ENCODE measurements around the gene AIFM1. TPM values are rescaled to one million over a fixed set of nuclear protein-coding genes. Genes with fewer than 3 reads are reported as not detected.

AIFM1 gene
- polyA plus RNA-seq, 1 donor (not counting 4 experiments of a cell fraction or from before 2014, with no cell fraction given) = 52.5 TPM

GRCh38 chrX:130174045-130174704 is 8.5 kb upstream of the AIFM1 start:
- DNase-seq (ENCODE audit: low read depth, low spot score) (no peak), FAIRE-seq (no peak)
- H3K9me3 ChIP-seq (ENCODE audit: control insufficient read depth, low read depth, low read length) = no peaks in the 10 kb centered on the region
- dilution Hi-C loops (cut with MboI; ENCODE audit: extremely low pct_ligation_motif_present, low sequenced_read_pairs) = no loop called here
- no peak overlapping the region for H3K9ac ChIP-seq (ENCODE audit: control insufficient read depth, extremely low read depth, insufficient read depth, low read length)
- no peak overlapping the region for H3K27ac ChIP-seq (ENCODE audit: control insufficient read depth, insufficient read depth, low read length)
- H3K79me2 ChIP-seq (ENCODE audit: control insufficient read depth, insufficient read depth, low read length) = no peaks in the 10 kb centered on the region
- no peak overlapping the region for H3K4me2 ChIP-seq (ENCODE audit: control insufficient read depth, extremely low read depth, insufficient read depth, low read depth, low read length)
- H3K27me3 ChIP-seq (ENCODE audit: control insufficient read depth, extremely low read depth, insufficient read depth, low read length) = peaks cover 3% of the 10 kb centered on the region
- no peaks in the 10 kb centered on the region for H3K9me1 ChIP-seq (ENCODE audit: control insufficient read depth, extremely low read depth, insufficient read depth, low read length)
- H3K36me3 ChIP-seq (ENCODE audit: control insufficient read depth in 2 of 2, extremely low read depth in 1 of 2, insufficient read depth in 2 of 2, low read length in 2 of 2) = no peaks in the 10 kb centered on the region
- H3K4me3 ChIP-seq (ENCODE audit: control insufficient read depth in 2 of 3, extremely low read depth in 1 of 3, insufficient read depth in 2 of 3, low read depth in 1 of 3, low read length in 3 of 3) = no peak overlapping the region
- H4K20me1 ChIP-seq (ENCODE audit: control insufficient read depth, extremely low read depth, insufficient read depth, low read length) = no peaks in the 10 kb centered on the region
- TF ChIP-seq EZH2 (IDR thresholded peaks at IDR 0.05; ENCODE audit: low read length) (no peak), CTCF (optimal IDR thresholded peaks at IDR 0.05 in 1 of 3, IDR thresholded peaks at IDR 0.05 in 1 of 3, conservative IDR thresholded peaks at IDR 0.05 in 1 of 3; ENCODE audit: extremely low read depth in 1 of 3, insufficient read depth in 2 of 3, low read length in 3 of 3) (no peak)
- peaks cover 11% of the 10 kb centered on the region for H3K4me1 ChIP-seq (ENCODE audit: control insufficient read depth, extremely low read depth, insufficient read depth, low read length)
- no peak overlapping the region for H2AFZ ChIP-seq (ENCODE audit: control insufficient read depth, low read length)

- H3K4me2 ChIP-seq (ENCODE audit: control insufficient read depth, extremely low read depth, insufficient read depth, low read depth, low read length) = no peak overlapping the region
- no peak overlapping the region for H3K27ac ChIP-seq (ENCODE audit: control insufficient read depth, insufficient read depth, low read length)
- H3K9me3 ChIP-seq (ENCODE audit: control insufficient read depth, low read depth, low read length) = no peaks in the 10 kb centered on the region
- H3K27me3 ChIP-seq (ENCODE audit: control insufficient read depth, extremely low read depth, insufficient read depth, low read length) = peaks cover 3% of the 10 kb centered on the region
- peaks cover 11% of the 10 kb centered on the region for H3K4me1 ChIP-seq (ENCODE audit: control insufficient read depth, extremely low read depth, insufficient read depth, low read length)
- H3K9me1 ChIP-seq (ENCODE audit: control insufficient read depth, extremely low read depth, insufficient read depth, low read length) = no peaks in the 10 kb centered on the region
- no peaks in the 10 kb centered on the region for H3K79me2 ChIP-seq (ENCODE audit: control insufficient read depth, insufficient read depth, low read length)
- dilution Hi-C loops (cut with MboI; ENCODE audit: extremely low pct_ligation_motif_present, low sequenced_read_pairs) = no loop called here
- H3K36me3 ChIP-seq (ENCODE audit: control insufficient read depth in 2 of 2, extremely low read depth in 1 of 2, insufficient read depth in 2 of 2, low read length in 2 of 2) = no peaks in the 10 kb centered on the region
- FAIRE-seq = no peak
- no peak overlapping the region for H3K9ac ChIP-seq (ENCODE audit: control insufficient read depth, extremely low read depth, insufficient read depth, low read length)
- no peak for DNase-seq (ENCODE audit: low read depth, low spot score)
- TF ChIP-seq CTCF (optimal IDR thresholded peaks at IDR 0.05 in 1 of 3, IDR thresholded peaks at IDR 0.05 in 1 of 3, conservative IDR thresholded peaks at IDR 0.05 in 1 of 3; ENCODE audit: extremely low read depth in 1 of 3, insufficient read depth in 2 of 3, low read length in 3 of 3) (no peak), EZH2 (IDR thresholded peaks at IDR 0.05; ENCODE audit: low read length) (no peak)
- H2AFZ ChIP-seq (ENCODE audit: control insufficient read depth, low read length) = no peak overlapping the region
- H3K4me3 ChIP-seq (ENCODE audit: control insufficient read depth in 2 of 3, extremely low read depth in 1 of 3, insufficient read depth in 2 of 3, low read depth in 1 of 3, low read length in 3 of 3) = no peak overlapping the region
- H4K20me1 ChIP-seq (ENCODE audit: control insufficient read depth, extremely low read depth, insufficient read depth, low read length) = no peaks in the 10 kb centered on the region
Observed at GRCh38 chrX:130173190-130173895, 7.7 kb upstream of the AIFM1 start.
